ENCODE results near the gene HOPX.
A peak's percentile ranks its signal among the peaks of the same experiment; 100 is the strongest.

HOPX gene

GRCh38 chr4:56655627-56656345 is 25.3 kb downstream of the HOPX start:
- H3K27ac ChIP-seq (ENCODE audit: low read length): peak overlapping the region; percentile 69
- peak overlapping the region; percentile 69 to 82 for H3K4me3 ChIP-seq (ENCODE audit: low read length in 2 of 2)
- H3K36me3 ChIP-seq (ENCODE audit: control insufficient read depth in 2 of 2, insufficient read depth in 2 of 2, low read length in 2 of 2): no peaks in the 10 kb centered on the region
- peaks cover 0 to 4% of the 10 kb centered on the region in 2 donors for H3K27me3 ChIP-seq (ENCODE audit: control insufficient read depth in 1 of 2, insufficient read depth in 2 of 2, low read length in 2 of 2)
- H3K9ac ChIP-seq (ENCODE audit: low read length in 2 of 2): peak overlapping the region; percentile 51 to 86
- peaks cover 18% of the 10 kb centered on the region for H3K4me1 ChIP-seq (ENCODE audit: control insufficient read depth, insufficient read depth, low read length)
- no peaks in the 10 kb centered on the region for H3K9me3 ChIP-seq (ENCODE audit: control insufficient read depth in 2 of 2, low read length in 2 of 2)

- Histone ChIP-seq H3K4me1 (ENCODE audit: control insufficient read depth, insufficient read depth, low read length) (peaks cover 18% of the 10 kb centered on the region), H3K27me3 (ENCODE audit: control insufficient read depth in 1 of 2, insufficient read depth in 2 of 2, low read length in 2 of 2) (peaks cover 0 to 4% of the 10 kb centered on the region in 2 donors), H3K27ac (ENCODE audit: low read length) (peak overlapping the region; percentile 69), H3K4me3 (ENCODE audit: low read length in 2 of 2) (peak overlapping the region; percentile 69 to 82), H3K9ac (ENCODE audit: low read length in 2 of 2) (peak overlapping the region; percentile 51 to 86), H3K36me3 (ENCODE audit: control insufficient read depth in 2 of 2, insufficient read depth in 2 of 2, low read length in 2 of 2) (no peaks in the 10 kb centered on the region), H3K9me3 (ENCODE audit: control insufficient read depth in 2 of 2, low read length in 2 of 2) (no peaks in the 10 kb centered on the region)
Measured at GRCh38 chr4:56655209-56655626, 25.9 kb downstream of the HOPX start.

- peaks cover 18% of the 10 kb centered on the region for H3K4me1 ChIP-seq (ENCODE audit: control insufficient read depth, insufficient read depth, low read length)
- H3K4me3 ChIP-seq (ENCODE audit: low read length in 2 of 2): no peak overlapping the region
- H3K36me3 ChIP-seq (ENCODE audit: control insufficient read depth in 2 of 2, insufficient read depth in 2 of 2, low read length in 2 of 2): peaks cover 0 to 7% of the 10 kb centered on the region in 2 donors
- peaks cover 0 to 4% of the 10 kb centered on the region in 2 donors for H3K27me3 ChIP-seq (ENCODE audit: control insufficient read depth in 1 of 2, insufficient read depth in 2 of 2, low read length in 2 of 2)
- no peaks in the 10 kb centered on the region for H3K9me3 ChIP-seq (ENCODE audit: control insufficient read depth in 2 of 2, low read length in 2 of 2)
- H3K9ac ChIP-seq (ENCODE audit: low read length in 2 of 2): peak overlapping the region; percentile 5 to 40
- peak overlapping the region; percentile 69 for H3K27ac ChIP-seq (ENCODE audit: low read length)
Measured at GRCh38 chr4:56654238-56654632, 26.9 kb downstream of the HOPX start.

- Histone ChIP-seq H3K36me3 (ENCODE audit: control insufficient read depth in 2 of 2, insufficient read depth in 2 of 2, low read length in 2 of 2) (peaks cover 0 to 11% of the 10 kb centered on the region in 2 donors), H3K4me3 (ENCODE audit: low read length in 2 of 2) (no peak overlapping the region), H3K4me1 (ENCODE audit: control insufficient read depth, insufficient read depth, low read length) (peaks cover 18% of the 10 kb centered on the region), H3K27me3 (ENCODE audit: control insufficient read depth in 1 of 2, insufficient read depth in 2 of 2, low read length in 2 of 2) (peaks cover 0 to 4% of the 10 kb centered on the region in 2 donors), H3K9me3 (ENCODE audit: control insufficient read depth in 2 of 2, low read length in 2 of 2) (no peaks in the 10 kb centered on the region), H3K9ac (ENCODE audit: low read length in 2 of 2) (peak overlapping the region; percentile 5 to 40), H3K27ac (ENCODE audit: low read length) (peak overlapping the region; percentile 69)
Measured at GRCh38 chr4:56653461-56654237, 27.4 kb downstream of the HOPX start.

DNA sequence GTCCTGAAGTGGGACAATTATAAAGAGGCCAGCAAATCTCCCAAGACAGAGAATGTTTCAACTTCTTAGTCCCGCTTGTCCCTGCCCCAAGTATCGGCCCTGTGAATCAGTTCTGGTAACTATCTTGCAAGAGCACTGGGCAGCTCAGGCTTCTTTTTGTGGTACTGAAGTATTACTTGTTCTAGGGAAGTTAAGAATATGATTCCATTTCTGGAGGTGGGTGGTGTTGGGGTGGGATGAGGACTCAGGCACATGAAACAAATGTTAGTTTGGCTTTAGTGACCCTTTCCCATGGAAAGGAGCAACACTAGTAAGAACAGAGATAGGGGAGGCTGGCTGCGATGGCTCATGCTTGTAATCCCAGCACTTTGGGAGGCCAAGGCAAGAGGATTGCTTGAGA is 28.9 kb downstream of the HOPX start:
- H3K27ac ChIP-seq (ENCODE audit: low read length): no peak overlapping the region
- H3K4me3 ChIP-seq (ENCODE audit: low read length in 2 of 2): no peak overlapping the region
- no peaks in the 10 kb centered on the region for H3K9me3 ChIP-seq (ENCODE audit: control insufficient read depth in 2 of 2, low read length in 2 of 2)
- no peak overlapping the region for H3K9ac ChIP-seq (ENCODE audit: low read length in 2 of 2)
- H3K36me3 ChIP-seq (ENCODE audit: control insufficient read depth in 2 of 2, insufficient read depth in 2 of 2, low read length in 2 of 2): peaks cover 0 to 13% of the 10 kb centered on the region in 2 donors
- H3K27me3 ChIP-seq (ENCODE audit: control insufficient read depth in 1 of 2, insufficient read depth in 2 of 2, low read length in 2 of 2): peaks cover 0 to 2% of the 10 kb centered on the region in 2 donors
- peaks cover 18% of the 10 kb centered on the region for H3K4me1 ChIP-seq (ENCODE audit: control insufficient read depth, insufficient read depth, low read length)

- Histone ChIP-seq H3K27ac (ENCODE audit: low read length) (no peak overlapping the region), H3K27me3 (ENCODE audit: control insufficient read depth in 1 of 2, insufficient read depth in 2 of 2, low read length in 2 of 2) (no peaks in the 10 kb centered on the region), H3K9ac (ENCODE audit: low read length in 2 of 2) (no peak overlapping the region), H3K9me3 (ENCODE audit: control insufficient read depth in 2 of 2, low read length in 2 of 2) (no peaks in the 10 kb centered on the region), H3K36me3 (ENCODE audit: control insufficient read depth in 2 of 2, insufficient read depth in 2 of 2, low read length in 2 of 2) (peaks cover 0 to 13% of the 10 kb centered on the region in 2 donors), H3K4me3 (ENCODE audit: low read length in 2 of 2) (no peak overlapping the region), H3K4me1 (ENCODE audit: control insufficient read depth, insufficient read depth, low read length) (peaks cover 11% of the 10 kb centered on the region)
Measured at GRCh38 chr4:56651056-56651350, 30.1 kb downstream of the HOPX start.

DNA sequence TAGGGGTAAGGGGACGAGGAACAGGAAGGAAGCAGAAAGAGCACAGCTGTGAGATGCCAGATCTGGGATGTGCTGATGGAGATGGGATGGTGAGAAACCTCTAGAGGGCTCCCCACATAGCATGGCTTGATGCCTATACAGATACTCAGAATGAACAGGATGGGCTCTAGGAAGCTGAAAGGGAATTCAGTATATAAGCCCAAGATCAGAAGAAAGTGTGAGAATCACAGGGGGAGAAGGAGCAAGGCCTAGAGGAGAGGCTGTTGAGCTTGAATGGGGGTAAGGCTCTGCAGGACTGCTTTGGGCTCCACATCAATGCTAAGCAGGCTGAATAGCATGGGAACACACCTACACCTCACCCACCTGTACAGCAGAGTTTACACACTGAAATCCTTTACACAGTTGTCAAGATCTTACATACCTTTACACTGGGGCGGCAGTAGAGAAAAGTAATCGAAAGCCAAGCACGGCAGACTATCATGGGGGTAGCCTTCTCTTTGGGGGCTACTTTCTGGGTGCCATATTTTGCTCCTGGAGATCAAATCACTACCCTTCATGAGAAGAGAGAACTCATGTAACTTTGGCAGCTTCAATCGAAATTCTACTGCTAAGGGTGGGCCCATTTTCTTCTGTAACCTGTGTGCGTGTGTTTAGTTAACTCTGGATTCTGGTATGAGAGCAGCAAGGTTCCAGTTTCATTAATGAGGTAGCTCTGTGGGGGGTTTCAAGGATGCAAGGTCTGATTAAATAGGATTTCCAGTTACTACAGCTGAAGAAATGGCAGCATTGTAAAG is 30.6 kb downstream of the HOPX start:
- no peak overlapping the region for H3K9ac ChIP-seq (ENCODE audit: low read length in 2 of 2)
- H3K4me3 ChIP-seq (ENCODE audit: low read length in 2 of 2): no peak overlapping the region
- peaks cover 0 to 13% of the 10 kb centered on the region in 2 donors for H3K36me3 ChIP-seq (ENCODE audit: control insufficient read depth in 2 of 2, insufficient read depth in 2 of 2, low read length in 2 of 2)
- H3K9me3 ChIP-seq (ENCODE audit: control insufficient read depth in 2 of 2, low read length in 2 of 2): no peaks in the 10 kb centered on the region
- H3K27ac ChIP-seq (ENCODE audit: low read length): no peak overlapping the region
- H3K27me3 ChIP-seq (ENCODE audit: control insufficient read depth in 1 of 2, insufficient read depth in 2 of 2, low read length in 2 of 2): no peaks in the 10 kb centered on the region
- peaks cover 9% of the 10 kb centered on the region for H3K4me1 ChIP-seq (ENCODE audit: control insufficient read depth, insufficient read depth, low read length)

DNA sequence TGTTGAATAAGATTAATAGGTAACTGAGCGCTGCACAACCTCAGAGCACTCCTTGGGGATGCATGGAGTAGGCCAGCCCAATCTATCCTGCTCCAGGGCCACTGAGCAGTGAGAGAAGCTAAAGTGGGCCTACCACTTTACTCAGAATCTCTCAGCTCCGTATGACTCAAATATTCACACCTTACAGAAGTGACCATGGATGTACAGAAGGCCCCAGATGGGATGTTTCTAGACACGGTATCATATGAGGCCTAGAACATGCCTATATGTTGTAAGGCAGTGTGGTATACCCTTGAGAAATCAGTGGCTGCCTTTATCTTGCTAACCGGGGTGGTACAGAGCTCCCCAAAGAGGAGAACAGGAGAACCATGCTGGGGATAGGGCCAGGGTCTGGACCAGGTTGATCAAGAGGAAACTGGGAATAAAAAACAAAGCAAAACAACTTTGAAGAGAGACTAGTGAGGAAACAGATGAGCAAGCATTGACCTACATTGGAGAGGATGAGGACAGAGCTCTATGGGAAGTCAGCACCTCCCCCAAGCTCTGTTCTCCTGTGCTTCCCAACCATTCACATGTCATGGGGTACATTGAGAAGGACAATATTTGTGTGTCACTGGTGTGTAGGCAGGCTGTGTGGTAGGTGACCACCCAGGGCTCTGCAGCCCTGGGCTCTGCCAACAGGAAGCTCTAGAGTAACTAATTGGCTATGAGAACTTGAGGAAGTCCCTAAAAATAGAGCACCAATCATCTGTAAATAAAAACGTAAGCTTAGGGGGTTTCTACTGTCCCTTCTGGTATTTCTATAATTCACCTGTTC is 31.4 kb downstream of the HOPX start:
- H3K27ac ChIP-seq (ENCODE audit: low read length): no peak overlapping the region
- H3K9ac ChIP-seq (ENCODE audit: low read length in 2 of 2): no peak overlapping the region

GRCh38 chr4:56648824-56649151 is 32.3 kb downstream of the HOPX start:
- Histone ChIP-seq H3K27ac (ENCODE audit: low read length) (no peak overlapping the region), H3K27me3 (ENCODE audit: control insufficient read depth in 1 of 2, insufficient read depth in 2 of 2, low read length in 2 of 2) (no peaks in the 10 kb centered on the region)

More for the DNA sequence above, 31.4 kb downstream of the HOPX start:
- H3K4me3 ChIP-seq (ENCODE audit: low read length in 2 of 2): no peak overlapping the region
- no peaks in the 10 kb centered on the region for H3K27me3 ChIP-seq (ENCODE audit: control insufficient read depth in 1 of 2, insufficient read depth in 2 of 2, low read length in 2 of 2)
- no peaks in the 10 kb centered on the region for H3K9me3 ChIP-seq (ENCODE audit: control insufficient read depth in 2 of 2, low read length in 2 of 2)
- peaks cover 9% of the 10 kb centered on the region for H3K4me1 ChIP-seq (ENCODE audit: control insufficient read depth, insufficient read depth, low read length)
- H3K36me3 ChIP-seq (ENCODE audit: control insufficient read depth in 2 of 2, insufficient read depth in 2 of 2, low read length in 2 of 2): peaks cover 0 to 13% of the 10 kb centered on the region in 2 donors

More at GRCh38 chr4:56648824-56649151, 32.3 kb downstream of the HOPX start:
- Histone ChIP-seq H3K9ac (ENCODE audit: low read length in 2 of 2) (no peak overlapping the region), H3K36me3 (ENCODE audit: control insufficient read depth in 2 of 2, insufficient read depth in 2 of 2, low read length in 2 of 2) (peaks cover 0 to 13% of the 10 kb centered on the region in 2 donors), H3K9me3 (ENCODE audit: control insufficient read depth in 2 of 2, low read length in 2 of 2) (no peaks in the 10 kb centered on the region), H3K4me3 (ENCODE audit: low read length in 2 of 2) (no peak overlapping the region), H3K4me1 (ENCODE audit: control insufficient read depth, insufficient read depth, low read length) (peaks cover 5% of the 10 kb centered on the region)
